ENCODE data around the gene IL34. TPM values are rescaled to one million over a fixed set of nuclear protein-coding genes. Genes with fewer than 3 reads are reported as not detected.

The IL34 gene
- total and polyA plus RNA-seq, 8 donors, result 0.45 to 5.9 (median 1.8) TPM; not detected in 2

GRCh38 chr16:70682239-70683145, 36.1 kb downstream of the IL34 start:
- Histone ChIP-seq H3K27ac (peak overlapping the region in 4 of 5 donors; percentile 64 to 95 (median 84)), H3K27me3 (peaks cover 0 to 11% (median 0%) of the 10 kb centered on the region in 3 donors), H3K4me3 (peak overlapping the region in 3 of 4 donors; percentile 1 to 83 (median 2)), H3K36me3 (peaks cover 22 to 24% (median 24%) of the 10 kb centered on the region in 4 donors), H3K4me1 (peaks cover 63 to 76% (median 69%) of the 10 kb centered on the region in 4 donors), H3K9me3 (no peaks in the 10 kb centered on the region)
- DNase-seq, result no peak
- TF ChIP-seq EP300 (IDR thresholded peaks at IDR 0.05) (no peak), POLR2A (IDR thresholded peaks at IDR 0.05) (no peak), POLR2AphosphoS5 (IDR thresholded peaks at IDR 0.05) (no peak)
- TF ChIP-seq, protein P1, sequence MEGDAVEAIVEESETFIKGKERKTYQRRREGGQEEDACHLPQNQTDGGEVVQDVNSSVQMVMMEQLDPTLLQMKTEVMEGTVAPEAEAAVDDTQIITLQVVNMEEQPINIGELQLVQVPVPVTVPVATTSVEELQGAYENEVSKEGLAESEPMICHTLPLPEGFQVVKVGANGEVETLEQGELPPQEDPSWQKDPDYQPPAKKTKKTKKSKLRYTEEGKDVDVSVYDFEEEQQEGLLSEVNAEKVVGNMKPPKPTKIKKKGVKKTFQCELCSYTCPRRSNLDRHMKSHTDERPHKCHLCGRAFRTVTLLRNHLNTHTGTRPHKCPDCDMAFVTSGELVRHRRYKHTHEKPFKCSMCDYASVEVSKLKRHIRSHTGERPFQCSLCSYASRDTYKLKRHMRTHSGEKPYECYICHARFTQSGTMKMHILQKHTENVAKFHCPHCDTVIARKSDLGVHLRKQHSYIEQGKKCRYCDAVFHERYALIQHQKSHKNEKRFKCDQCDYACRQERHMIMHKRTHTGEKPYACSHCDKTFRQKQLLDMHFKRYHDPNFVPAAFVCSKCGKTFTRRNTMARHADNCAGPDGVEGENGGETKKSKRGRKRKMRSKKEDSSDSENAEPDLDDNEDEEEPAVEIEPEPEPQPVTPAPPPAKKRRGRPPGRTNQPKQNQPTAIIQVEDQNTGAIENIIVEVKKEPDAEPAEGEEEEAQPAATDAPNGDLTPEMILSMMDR (IDR thresholded peaks at IDR 0.05), result no peak
- intact Hi-C loops (cut with DNase I; ENCODE audit: low total_unique reads), result no loop called here
- 54 to 62% (median 58%) methylated on average over 9 to 14 of the region's 14 CpGs for WGBS, 5 donors

GRCh38 chr16:70683146-70683944, 37.0 kb downstream of the IL34 start:
- Histone ChIP-seq H3K4me1 (peaks cover 71 to 84% (median 77%) of the 10 kb centered on the region in 4 donors), H3K36me3 (peaks cover 14 to 15% (median 15%) of the 10 kb centered on the region in 4 donors), H3K4me3 (peak overlapping the region; percentile 66 to 83 (median 75)), H3K27me3 (peaks cover 0 to 11% (median 0%) of the 10 kb centered on the region in 3 donors), H3K9me3 (no peaks in the 10 kb centered on the region), H3K27ac (peak overlapping the region in 4 of 5 donors; percentile 64 to 95 (median 84))
- 82 to 90% (median 86%) methylated on average over 7 to 13 of the region's 13 CpGs for WGBS, 5 donors
- DNase-seq, result no peak
- no peak for TF ChIP-seq POLR2A (IDR thresholded peaks at IDR 0.05)
- no peak for TF ChIP-seq POLR2AphosphoS5 (IDR thresholded peaks at IDR 0.05)
- no peak for TF ChIP-seq EP300 (IDR thresholded peaks at IDR 0.05)
- TF ChIP-seq, protein P1 (IDR thresholded peaks at IDR 0.05), result no peak
- intact Hi-C loops (cut with DNase I; ENCODE audit: low total_unique reads), result no loop called here

DNA sequence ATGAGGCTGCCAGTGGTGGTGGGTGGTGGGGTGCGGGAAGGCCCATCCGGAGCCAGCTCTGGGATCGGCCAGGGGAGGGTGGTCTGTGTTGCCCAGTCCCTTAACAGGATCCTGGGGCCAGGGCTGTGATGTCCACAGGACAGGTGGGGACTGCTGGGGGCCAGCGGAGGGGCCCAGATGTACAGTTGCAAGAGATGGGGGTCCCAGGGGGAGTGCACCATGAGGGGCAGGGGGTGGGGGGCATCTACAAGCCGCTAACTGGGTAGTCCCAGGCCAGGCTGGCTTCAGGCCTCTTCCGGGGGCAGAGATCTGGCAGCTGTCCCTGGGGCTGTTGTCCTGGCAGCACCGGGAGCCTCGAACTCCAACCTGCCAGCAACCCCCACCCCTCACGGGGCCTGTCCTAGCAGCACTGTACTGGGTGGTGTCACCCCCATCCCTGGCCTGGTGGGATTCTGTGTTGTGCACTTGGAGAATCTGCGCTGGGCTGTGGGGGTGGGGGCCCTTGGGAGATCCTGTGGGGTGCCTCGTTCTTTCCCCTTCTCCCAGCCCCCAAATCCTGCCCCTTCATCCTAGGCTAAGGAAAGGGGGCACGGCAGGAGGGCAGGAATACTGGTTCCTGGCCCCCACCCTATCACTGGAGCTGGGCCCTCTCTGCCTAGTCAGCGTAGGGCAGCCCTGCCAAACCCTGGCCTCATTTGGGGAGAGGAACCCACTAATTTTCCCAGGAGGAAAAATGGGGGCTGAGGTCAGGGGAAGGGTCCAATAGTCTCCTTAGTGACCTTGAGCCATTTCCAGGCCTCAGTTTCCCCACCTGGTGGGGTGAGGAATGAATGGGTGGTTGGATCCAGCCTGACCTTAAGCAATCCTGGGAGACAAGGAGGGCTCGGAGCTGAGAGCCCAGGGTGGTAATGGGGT, 38.0 kb downstream of the IL34 start:
- no peak for DNase-seq
- intact Hi-C loops (cut with DNase I; ENCODE audit: low total_unique reads), result no loop called here
- no peak for TF ChIP-seq EP300 (IDR thresholded peaks at IDR 0.05)
- TF ChIP-seq, protein P1 (IDR thresholded peaks at IDR 0.05), result no peak
- no peak for TF ChIP-seq POLR2AphosphoS5 (IDR thresholded peaks at IDR 0.05)
- TF ChIP-seq POLR2A (IDR thresholded peaks at IDR 0.05), result no peak
- Histone ChIP-seq H3K9me3 (no peaks in the 10 kb centered on the region), H3K27me3 (peaks cover 0 to 11% (median 0%) of the 10 kb centered on the region in 3 donors), H3K27ac (peak overlapping the region; percentile 5 to 95 (median 76)), H3K36me3 (peaks cover 4 to 5% (median 5%) of the 10 kb centered on the region in 4 donors), H3K4me3 (peak overlapping the region; percentile 66 to 83 (median 75)), H3K4me1 (peaks cover 82 to 95% (median 88%) of the 10 kb centered on the region in 4 donors)
- 45 to 57% (median 51%) methylated on average over 5 to 14 of the region's 14 CpGs for WGBS, 5 donors
